Left cardiac atrium (tissue), 4 donors: ENCODE data around the gene YBX1. TPM values are rescaled to one million over a fixed set of nuclear protein-coding genes. Genes with fewer than 3 reads are reported as not detected.
"Not testable (repeated sequence)": the region's sequence is repeated elsewhere in the genome, so short reads cannot be mapped to it uniquely, and the experiment has no call there.

Experiments used
- ATAC-seq, 2 donors: fragments of 200-7000 bp; cut with Tn5 transposase; one replicate each; pipeline ENCODE4 v1.9.1; 2020; ENCODE audit warnings: mild to moderate bottlenecking in 2 of 2, moderate library complexity in 2 of 2
- DNase-seq: peaks from one replicate; pipeline ENCODE4 v3.0.0-alpha.2; 2020
- intact Hi-C, 2 donors: fragments of 100-400 bp; cut with DNase I; formaldehyde crosslinking; loops; one replicate each; pipeline versions ENCODE4 v1.14.1 to v1.15.1; 2022 to 2023
- total RNA-seq, 2 donors: library from RNA; stranded (reverse); fragmentation: NEBNext Ultra II Directional; extraction: Animal tissue kit (Norgen Biotek cat#: 25700); gene quantifications; one replicate each; pipeline ENCODE4 v1.2.1, GENCODE V29; 2021
- donor health status: DM: no; HTN: yes; CAD: no.
- donor health status: DM: no; HTN: yes; CAD: no; lungs with severe emphysema.
- donor health status: DM: yes; HTN: yes; CAD: no.
- donor health status: Dilated cardiomyopathy.

YBX1 gene
- total RNA-seq, 2 donors from 2014 or later: 764 to 775 TPM

DNA sequence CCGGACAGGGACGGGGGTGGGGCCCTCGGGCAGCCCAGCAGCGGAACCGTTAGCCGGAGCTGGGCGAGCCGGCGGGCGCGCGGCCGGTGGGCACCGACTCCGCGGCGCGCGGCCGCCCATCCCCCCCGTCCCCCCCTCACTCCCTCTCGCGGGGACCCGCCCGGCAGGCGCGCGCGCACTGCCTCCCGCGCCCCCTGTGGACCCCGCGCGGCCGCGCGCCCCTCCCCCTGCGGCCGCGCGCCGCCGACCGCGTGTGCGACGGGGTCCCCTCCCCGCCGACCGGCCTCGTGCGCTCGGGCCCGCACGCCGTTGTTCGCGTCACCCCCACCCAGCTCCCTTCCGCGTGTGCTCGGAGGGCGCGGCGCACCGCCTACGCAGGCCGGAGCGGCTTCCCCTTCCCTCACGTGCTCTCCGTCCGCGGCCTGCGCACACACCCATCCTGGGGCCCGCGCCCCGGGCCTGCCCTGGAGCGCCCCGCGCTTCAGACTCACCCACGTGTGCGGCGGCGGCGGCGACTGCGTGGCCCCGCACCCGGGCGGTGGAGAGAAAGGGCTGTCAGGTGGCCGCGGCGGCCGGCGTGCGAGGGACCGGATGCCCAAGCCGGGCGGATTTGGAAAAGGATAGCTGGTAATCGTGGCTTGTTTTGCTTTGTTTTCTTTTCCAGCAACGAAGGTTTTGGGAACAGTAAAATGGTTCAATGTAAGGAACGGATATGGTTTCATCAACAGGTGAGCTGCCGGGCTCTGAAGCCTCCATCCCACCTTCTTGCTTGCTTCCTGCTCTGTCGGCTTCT is 717 bp downstream of the YBX1 start:
- ATAC-seq (peak; percentile 49 to 75), DNase-seq (peak; percentile 87)
- intact Hi-C loops: loop anchor here in 1 of 2 donors (10.0 kb wide), 1 partner anchor 348 kb away; the partner anchor contains the start of gene FOXJ3

DNA sequence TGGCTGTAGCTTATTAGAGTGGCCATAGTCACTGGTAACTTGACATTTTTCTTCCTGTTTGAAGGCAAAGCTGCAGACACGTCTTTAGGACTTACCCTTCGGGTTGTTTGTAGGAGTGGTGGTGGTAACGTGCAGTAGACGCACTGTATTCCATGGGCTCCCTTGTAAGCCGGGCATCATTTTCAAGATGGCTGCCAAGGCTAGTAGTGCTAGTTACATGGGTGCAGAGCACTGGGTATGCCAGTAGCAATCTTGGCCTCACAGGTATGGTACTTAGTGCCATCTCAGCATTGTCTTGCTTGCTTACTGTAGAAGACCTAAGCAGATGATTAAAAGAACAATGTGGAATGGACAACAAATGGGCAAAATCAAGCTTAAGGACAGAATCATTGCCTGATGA is 1.9 kb downstream of the YBX1 start:
- intact Hi-C loops: loop anchor here in 1 of 2 donors (10.0 kb wide), 1 partner anchor 349 kb away; the partner anchor contains the start of gene FOXJ3
- ATAC-seq (no peak), DNase-seq (no peak)

DNA sequence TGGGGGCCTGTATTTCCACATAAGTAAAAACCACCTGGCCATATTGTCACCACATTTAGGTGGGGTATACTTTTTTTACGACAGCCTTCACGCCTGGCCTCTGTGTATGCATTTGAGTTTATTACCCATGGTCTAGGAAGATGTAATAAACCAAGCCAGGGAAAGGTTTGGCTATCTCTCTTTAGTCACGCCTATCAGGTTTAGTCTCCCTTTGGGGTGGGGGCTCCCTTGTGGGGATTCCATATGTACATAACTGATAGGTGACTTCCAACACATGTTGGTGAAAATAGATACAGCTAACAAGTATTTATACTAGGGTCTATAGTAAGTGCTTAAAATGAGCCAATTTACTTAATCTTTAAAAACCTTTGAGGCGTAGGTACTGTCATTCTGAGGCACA is 4.2 kb downstream of the YBX1 start:
- no peak for ATAC-seq
- no peak for DNase-seq
- intact Hi-C loops: loop anchor here in 1 of 2 donors (10.0 kb wide), 1 partner anchor 352 kb away; the partner anchor contains the start of gene FOXJ3

DNA sequence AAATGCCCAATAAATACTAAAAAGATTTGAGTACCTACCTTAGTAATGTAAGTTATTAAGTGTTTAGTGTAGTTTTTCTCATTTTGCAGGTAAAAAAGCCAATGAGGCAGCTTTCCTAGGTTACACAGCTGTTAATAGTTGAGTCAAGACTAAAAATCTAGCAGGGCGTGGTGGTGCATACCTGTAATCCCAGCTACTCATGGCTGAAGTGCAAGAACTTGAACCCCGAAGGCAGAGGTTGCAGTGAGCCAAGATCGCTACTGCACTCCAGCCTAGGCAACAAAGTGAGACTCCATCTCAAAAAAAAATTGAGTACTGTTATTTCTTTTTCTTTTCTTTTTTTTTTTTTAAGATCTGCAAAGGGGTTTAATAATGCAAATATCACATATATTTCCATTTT is 7.7 kb downstream of the YBX1 start:
- intact Hi-C loops: loop anchor here in 1 of 2 donors (10.0 kb wide), 1 partner anchor 355 kb away; the partner anchor contains the start of gene FOXJ3
- DNase-seq (no peak), ATAC-seq (no peak)

DNA sequence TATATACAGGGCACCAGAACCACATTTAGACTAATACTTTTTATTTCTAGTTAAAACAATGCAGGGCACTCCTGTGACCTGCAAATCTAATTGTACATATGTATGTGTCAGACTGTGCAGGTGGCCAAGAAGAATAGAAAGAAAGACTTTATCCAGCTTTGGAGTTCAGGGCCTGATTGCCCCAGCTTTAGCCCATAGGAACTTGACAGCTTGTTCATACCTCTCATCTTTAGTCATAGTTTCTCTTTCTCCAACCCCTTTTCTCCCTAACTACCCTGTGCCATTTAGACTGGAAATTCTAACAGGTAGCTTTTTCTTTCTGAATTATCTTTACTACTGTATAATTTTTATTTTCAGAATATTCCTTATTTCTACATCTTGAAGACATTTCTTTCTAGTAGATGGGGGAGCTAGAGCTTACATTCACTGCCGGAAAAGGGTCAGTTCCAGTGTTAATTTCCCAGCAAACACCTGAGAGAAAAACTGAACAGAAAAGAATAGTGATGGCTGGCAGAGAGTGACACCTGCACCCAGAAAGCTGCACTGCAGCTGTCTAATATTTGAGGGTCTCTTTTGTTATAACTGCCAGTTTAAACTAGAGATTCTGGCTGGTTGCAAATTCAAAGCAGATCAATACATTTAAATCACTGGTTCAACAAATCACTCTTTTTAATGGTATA is 8.4 kb downstream of the YBX1 start:
- ATAC-seq: peak in 1 of 2 donors; percentile 36
- intact Hi-C loops: no loop called here

DNA sequence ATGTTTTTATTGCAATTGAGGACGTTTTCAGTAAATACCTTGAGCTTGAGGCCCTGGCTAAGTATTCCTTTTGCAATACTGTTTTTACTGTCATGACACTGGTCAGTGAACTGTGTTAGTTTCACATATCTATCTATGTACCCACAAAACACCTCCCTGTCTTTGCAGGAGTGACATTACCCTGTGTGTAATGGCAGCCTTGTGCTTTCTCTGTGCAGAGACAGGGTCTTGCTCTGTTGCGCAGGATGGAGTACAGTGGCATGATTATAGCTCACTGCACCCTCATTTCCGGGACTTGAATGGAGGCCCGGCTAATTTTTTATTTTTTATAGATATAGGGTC is 8.9 kb downstream of the YBX1 start:
- intact Hi-C loops: no loop called here
- ATAC-seq (no peak), DNase-seq (no peak)

More for the DNA sequence above, 8.4 kb downstream of the YBX1 start:
- DNase-seq: no peak

DNA sequence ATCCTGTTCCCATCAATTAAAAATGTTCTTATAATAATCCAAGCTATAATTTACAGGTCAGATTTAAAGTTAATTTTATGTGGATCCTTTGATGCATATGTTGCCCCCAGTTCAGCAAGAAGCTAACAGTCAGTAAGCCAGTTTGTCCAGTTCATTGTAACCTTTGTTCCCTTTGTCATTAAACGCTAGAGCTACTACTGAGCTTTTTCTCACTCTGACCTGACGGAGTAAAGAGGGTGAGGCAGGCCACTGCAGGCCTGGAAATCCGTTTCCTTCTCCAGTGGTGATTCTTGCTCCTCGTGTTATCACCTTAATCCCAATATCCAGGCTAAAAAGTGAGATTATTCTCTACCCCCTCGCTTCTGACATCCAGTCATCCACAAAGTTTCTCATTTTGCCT is 10.2 kb downstream of the YBX1 start:
- no peak for DNase-seq
- no peak for ATAC-seq
- intact Hi-C loops: no loop called here

DNA sequence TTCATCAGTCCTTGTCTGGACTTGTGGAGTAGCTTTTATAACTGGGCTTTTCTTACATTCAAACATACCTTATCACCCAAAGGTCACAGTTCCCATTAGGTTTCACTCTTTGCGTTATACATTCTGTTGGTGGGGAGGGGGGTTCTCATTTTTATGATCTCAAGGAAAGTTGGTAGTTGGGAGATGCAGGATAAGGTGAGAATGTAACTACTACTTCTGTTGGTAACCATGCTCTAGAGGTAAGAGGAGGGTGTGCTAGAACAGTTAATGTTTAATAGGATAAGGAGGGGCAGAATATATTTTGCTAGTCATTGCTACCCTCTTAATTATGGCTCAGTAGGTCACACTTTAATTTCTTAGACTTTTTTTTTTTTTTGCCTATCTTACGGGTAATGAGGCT is 10.7 kb downstream of the YBX1 start:
- DNase-seq (no peak), ATAC-seq (no peak)
- intact Hi-C loops: no loop called here

DNA sequence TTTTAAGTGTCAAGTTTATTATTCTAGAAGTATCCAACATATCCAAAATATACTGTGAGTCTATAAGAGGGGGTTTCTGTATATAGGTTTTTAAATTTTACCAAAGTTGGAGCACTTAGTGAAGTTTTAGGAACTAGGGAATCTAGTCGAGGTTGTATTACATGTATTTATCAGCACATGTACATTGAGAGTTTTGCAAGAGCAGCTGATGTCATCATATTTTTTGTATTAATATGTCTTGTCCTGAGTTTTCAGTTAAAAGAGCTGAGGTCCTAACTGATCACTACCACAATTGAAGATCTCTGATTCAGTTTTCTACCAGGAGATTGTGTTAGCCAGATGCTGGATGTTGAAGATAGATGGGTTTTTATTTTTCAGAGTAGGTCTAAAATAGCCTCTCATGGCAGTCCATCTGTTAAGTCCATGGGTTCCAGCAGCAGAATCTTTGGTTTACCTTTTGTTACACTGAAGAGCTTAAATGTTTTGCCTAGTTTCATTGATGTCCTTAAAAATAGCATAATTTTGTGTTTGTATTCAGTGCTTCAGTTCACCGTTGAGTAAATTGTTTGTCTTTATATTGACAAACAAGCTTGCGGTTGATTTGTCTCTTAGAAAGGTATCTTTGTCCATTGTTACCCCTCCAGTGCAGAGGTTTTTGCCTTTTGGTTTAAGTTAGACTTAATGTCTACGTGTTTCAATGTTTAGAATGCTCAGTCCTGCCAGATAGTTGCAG is 16.0 kb downstream of the YBX1 start:
- intact Hi-C loops: no loop called here
- ATAC-seq: no peak
- DNase-seq: no peak

DNA sequence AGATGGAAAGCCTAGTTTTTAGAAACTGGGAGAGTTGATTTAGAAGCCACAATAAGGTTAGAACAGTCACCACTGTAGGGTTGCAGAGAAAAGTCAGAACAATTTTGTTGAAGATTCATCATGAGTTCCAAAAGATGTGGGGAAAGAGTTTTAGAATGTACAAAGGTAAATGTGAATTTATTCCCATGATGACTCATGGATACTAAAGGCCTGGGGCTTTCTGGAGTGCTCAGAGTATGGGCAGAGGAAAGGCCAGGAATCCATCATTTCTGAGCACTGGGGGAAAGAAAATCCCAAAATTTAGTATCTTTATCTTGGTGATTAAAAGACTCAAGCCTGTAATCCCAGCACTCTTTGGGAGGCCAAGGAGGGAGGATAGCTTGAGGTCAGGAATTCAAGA is 17.8 kb downstream of the YBX1 start:
- ATAC-seq: no peak
- intact Hi-C loops: no loop called here
- DNase-seq: no peak

DNA sequence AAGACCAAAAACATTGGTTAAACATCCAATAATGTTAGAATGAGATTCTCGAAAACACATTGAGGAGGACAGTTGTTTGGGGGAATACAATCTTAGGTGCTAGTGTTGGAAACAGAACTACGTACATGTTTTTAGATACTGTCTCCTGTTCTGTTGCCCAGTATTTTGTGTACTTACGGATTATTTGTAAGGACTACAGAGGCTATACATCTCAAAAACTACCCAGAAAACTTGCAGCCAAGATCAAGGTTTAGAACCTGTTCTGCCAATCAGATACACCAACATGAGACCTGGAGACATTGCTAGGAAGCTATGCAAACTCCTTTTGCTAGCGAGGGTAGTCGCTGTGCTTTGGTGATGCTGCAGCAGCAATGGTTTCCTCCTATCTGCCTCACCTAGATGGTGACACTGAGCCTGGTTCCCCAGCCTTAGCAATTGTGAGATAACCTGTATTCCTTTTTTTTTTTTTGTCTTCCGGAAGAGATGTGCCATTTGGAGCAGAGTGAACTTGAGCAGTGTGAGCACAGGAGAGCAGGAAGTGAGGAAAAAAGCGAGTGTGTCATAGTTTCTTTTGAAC is 21.8 kb downstream of the YBX1 start:
- ATAC-seq (no peak), DNase-seq (no peak)
- intact Hi-C loops: no loop called here

DNA sequence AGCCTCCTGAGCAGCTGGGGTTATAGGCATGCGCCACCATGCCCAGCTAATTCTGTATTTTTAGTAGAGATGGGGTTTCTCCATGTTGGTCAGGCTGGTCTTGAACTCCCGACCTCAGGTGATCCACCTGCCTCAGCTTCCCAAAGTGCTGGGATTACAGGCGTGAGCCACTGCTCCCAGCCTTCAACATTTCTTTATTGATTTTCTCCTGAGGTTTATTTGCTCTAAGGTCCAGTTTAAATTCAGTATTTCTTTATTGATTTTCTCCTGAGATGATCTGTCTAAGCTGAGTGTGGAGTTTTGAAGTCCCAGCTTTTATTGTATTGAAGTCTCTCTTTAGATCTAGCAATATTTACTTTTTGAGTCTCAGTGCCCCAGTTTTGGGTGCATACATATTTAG is 30.6 kb downstream of the YBX1 start:
- intact Hi-C loops, DNase-seq, ATAC-seq: not testable (repeated sequence)

DNA sequence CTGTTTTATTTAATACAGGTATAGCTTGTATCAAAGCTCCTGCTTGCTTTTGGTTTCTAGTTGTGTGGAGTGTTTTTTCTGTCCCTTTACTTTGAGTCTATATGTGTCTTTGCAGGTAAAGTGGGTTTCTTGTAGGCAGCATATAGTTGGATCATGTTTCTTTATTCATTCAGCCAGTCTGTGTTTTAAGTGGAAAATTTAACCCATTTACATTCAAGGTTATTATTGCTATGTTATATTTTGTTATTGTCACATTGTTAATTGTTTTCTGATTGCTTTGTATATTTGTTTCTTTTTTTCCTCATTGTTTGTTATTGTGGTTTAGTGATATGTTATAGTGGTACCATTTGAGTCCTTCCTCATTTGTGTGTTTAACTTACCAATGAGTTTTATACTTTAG is 31.1 kb downstream of the YBX1 start:
- intact Hi-C loops: no loop called here
- no peak for ATAC-seq
- DNase-seq: no peak

DNA sequence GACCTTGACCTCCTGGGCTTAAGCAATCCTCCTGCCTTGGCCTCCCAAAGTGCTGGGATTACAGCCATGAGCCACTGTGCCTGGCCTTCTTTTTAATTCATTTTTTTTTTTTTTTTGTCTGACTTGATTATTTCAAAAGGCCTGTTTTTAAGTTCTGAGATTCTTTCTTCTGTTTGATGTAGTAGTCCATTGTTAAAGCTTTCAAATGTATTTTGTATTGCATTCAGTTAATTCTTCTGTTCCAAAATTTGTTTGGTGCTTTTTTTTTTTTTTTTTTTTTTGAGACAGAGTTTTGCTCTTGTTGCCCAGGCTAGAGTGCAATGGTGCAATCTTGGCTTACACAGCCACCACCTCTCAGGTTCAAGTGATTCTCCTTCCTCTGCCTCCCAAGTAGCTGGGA is 32.2 kb downstream of the YBX1 start:
- DNase-seq, ATAC-seq, intact Hi-C loops: not testable (repeated sequence)

DNA sequence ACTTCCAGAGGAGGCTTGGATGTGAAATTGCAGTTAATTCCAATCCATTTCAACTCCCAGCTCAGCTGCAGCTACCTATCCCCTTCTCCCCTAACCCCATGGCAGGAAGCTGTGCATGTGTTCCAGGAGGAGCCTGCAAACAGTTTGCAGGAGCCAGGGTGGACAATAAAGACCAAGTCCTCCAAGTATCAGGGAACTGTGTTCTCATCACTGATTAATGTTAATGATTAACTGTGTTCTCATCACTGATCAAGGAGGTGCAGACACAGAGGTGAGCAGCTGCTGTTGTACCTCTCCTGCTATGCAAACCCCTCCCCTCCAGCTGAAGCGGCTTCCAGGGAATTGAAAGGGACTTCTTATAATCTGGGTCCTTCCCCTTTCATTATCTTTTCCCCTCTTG is 38.6 kb downstream of the YBX1 start:
- intact Hi-C loops: no loop called here

DNA sequence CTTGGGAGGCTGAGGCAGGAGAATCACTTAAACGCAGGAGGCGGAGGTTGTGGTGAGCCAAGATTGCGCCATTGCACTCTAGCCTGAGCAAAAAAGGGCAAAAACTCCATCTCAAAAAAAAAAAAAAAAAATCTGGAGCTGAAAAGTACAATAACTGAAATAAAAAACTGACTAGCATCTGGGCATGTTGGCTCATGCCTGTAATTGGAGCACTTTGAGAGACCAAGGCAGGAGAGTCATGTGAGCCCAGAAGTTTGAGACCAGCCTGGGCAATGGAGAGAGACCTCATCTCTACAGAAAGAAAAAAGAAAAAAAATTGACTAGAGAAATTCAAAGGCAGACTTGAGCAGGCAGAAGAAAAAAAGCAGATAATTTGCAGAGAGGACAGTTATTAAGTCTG is 39.7 kb downstream of the YBX1 start:
- DNase-seq: no peak
- intact Hi-C loops: no loop called here
- ATAC-seq: no peak

More for the DNA sequence above, 38.6 kb downstream of the YBX1 start:
- no peak for ATAC-seq
- DNase-seq: no peak

DNA sequence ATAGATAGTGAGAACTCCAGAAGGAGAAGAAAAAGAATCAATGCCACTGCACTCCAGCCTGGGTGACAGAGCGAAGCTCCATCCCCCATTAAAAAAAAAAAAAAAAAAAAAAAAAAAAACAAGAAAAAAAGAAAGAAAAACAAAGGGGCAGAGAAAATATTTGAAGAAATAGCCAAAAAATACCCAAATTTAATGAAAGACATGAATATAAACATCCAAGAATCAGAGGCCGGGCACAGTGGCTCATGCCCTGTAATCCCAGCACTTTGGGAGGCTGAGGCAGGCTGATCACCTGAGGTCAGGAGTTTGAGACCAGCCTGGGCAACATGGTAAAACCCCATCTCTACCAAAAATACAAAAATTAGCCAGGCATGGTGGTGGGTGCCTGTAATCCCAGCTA is 40.2 kb downstream of the YBX1 start:
- intact Hi-C loops, ATAC-seq, DNase-seq: not testable (repeated sequence)

DNA sequence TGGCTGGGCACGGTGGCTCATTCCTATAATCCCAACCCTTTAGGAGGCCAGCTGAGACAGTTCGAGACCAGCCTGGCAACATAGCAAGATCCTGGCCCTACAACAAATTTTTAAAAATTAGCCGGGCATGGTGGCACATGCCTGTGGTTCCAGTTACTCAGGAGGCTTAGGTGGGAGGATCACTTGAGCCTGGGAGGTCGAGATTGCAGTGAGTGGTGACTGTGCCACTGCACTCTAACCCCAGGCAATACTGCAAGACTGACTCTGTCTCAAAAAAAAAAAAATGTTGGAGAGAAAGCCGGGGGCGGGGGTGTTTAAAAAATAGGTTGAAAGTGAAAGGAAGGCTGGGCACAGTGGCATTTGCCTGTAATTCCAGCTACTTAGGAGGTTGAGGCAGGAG is 41.3 kb downstream of the YBX1 start:
- intact Hi-C loops: no loop called here
- DNase-seq: no peak
- no peak for ATAC-seq

DNA sequence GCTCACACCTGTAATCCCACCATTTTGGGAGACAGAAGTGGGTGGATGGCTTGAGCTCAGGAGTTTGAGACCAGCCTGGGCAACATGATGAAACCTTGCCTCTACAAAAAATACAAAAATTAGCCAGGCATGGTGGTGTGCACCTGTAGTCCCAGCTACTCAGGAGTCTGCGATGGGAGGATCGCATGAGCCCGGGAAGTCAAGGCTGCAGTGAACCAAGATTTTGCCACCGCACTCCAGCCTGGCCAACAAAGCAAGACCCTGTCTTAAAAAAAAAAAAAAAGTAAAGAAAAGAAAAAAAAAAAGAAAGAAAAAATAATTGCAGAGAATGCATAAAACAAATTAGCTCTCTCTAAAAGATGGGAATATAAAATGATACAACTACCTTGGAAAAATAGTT is 43.6 kb downstream of the YBX1 start:
- ATAC-seq, DNase-seq, intact Hi-C loops: not testable (repeated sequence)

DNA sequence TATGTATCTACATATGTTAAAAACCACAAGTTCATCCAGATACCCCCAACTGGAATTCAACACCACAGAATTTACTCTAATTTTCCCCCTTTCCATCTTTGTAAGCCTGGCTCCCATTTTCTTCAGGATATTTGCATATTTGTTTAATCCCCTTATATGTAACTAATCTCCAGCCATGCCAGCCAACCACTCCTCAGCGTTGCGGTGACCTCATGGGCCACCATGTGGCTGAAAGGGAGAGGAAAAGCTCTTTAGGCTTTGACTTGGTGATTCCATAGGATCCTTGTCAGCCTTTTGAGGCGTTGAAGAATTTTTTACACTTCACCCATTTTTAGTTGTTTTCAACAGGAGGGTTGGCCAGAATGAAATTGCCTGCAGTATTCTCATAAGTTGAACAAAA is 47.8 kb downstream of the YBX1 start:
- intact Hi-C loops: no loop called here
- no peak for ATAC-seq
- no peak for DNase-seq
